ENCODE results near the gene KRTAP5-10.
A peak's percentile ranks its signal among the peaks of the same experiment; 100 is the strongest.
"Not testable (repeated sequence)": the region's sequence is repeated elsewhere in the genome, so short reads cannot be mapped to it uniquely, and the experiment has no call there.

The KRTAP5-10 gene

GRCh38 chr11:71558996-71559395, 6.4 kb upstream of the KRTAP5-10 start:
- TF ChIP-seq, protein P1, sequence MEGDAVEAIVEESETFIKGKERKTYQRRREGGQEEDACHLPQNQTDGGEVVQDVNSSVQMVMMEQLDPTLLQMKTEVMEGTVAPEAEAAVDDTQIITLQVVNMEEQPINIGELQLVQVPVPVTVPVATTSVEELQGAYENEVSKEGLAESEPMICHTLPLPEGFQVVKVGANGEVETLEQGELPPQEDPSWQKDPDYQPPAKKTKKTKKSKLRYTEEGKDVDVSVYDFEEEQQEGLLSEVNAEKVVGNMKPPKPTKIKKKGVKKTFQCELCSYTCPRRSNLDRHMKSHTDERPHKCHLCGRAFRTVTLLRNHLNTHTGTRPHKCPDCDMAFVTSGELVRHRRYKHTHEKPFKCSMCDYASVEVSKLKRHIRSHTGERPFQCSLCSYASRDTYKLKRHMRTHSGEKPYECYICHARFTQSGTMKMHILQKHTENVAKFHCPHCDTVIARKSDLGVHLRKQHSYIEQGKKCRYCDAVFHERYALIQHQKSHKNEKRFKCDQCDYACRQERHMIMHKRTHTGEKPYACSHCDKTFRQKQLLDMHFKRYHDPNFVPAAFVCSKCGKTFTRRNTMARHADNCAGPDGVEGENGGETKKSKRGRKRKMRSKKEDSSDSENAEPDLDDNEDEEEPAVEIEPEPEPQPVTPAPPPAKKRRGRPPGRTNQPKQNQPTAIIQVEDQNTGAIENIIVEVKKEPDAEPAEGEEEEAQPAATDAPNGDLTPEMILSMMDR (conservative IDR thresholded peaks at IDR 0.05): no peak
- no peak for TF ChIP-seq ZFX (IDR thresholded peaks at IDR 0.05)

DNA sequence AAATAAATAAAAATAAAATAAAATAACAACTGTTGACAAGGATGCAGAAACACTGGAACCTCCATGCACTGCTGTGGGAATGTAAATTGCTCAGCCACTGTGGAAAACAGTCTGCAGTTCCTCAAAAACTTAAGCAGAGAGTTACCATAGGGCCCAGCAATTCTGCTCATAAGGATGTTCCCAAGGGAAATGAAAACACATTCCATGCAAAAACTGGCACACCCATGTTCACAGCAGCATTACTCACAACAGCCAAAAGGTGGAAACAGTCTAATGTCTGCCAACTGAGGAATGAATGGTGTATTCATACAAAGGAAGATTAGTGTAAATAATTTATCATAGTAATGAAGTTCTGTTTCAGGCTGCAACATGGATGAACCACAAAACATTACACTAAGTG, 3.2 kb upstream of the KRTAP5-10 start:
- TF ChIP-seq, protein P1 (conservative IDR thresholded peaks at IDR 0.05): no peak
- no peak for TF ChIP-seq ZFX (IDR thresholded peaks at IDR 0.05)
- H3K27ac ChIP-seq: no peak overlapping the region

More at GRCh38 chr11:71558996-71559395, 6.4 kb upstream of the KRTAP5-10 start:
- no peak overlapping the region for H3K27ac ChIP-seq

DNA sequence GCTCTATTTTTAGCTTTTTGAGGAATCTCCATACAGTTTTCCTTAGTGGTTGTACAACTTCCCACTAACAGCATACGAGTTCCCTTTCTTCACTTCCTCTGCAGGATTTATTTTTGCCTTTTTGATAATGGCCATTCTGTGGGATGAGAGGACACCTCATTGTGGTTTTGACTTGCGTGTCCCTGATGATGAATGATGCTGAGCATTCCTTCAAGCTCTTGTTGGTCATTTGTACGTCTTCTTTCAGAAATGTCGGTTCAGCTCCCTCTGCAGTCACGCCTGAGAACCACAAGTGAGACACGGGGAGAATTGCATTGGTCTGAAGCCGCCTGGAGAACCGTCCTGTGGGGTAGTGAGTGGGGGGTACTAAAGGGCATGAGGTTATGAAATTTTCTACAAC, 2.0 kb upstream of the KRTAP5-10 start:
- no peak overlapping the region for H3K27ac ChIP-seq

GRCh38 chr11:71564430-71564829, 933 bp upstream of the KRTAP5-10 start:
- no peak overlapping the region for H3K27ac ChIP-seq
- TF ChIP-seq, protein P1 (conservative IDR thresholded peaks at IDR 0.05): no peak
- TF ChIP-seq ZFX (IDR thresholded peaks at IDR 0.05): no peak

More for the DNA sequence above, 2.0 kb upstream of the KRTAP5-10 start:
- TF ChIP-seq ZFX (IDR thresholded peaks at IDR 0.05): no peak
- TF ChIP-seq, protein P1 (conservative IDR thresholded peaks at IDR 0.05): peak; percentile 69

DNA sequence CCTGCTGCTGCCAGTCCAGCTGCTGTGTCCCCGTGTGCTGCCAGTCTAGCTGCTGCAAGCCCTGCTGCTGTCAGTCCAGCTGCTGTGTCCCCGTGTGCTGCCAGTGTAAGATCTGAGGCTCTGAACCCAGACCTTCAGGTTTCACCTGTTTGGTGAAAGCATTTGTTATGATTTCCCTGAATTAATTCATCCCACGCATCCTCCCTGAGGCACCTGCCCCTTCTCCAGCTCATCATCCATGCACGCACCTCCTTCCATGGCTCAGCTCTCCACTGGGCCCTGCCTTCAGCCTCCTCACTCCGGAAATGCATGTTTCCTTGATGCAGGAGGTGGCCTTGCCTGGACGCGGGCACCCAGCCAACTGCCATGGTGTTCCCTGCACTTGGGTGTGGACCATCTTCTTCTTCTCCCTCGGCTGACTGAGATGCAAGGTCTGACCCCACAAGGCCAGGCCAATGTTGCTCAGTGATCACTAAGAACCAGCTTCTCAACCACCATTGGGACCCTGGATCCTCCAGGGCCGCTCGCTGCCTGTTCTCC, 788 bp downstream of the KRTAP5-10 start:
- no peak overlapping the region for H3K27ac ChIP-seq
- TF ChIP-seq, protein P1 (conservative IDR thresholded peaks at IDR 0.05): no peak
- no peak for TF ChIP-seq ZFX (IDR thresholded peaks at IDR 0.05)

- H3K27ac ChIP-seq: not testable (repeated sequence)
These were observed 1.6 kb downstream of the KRTAP5-10 start for GRCh38 chr11:71566626-71567599.

DNA sequence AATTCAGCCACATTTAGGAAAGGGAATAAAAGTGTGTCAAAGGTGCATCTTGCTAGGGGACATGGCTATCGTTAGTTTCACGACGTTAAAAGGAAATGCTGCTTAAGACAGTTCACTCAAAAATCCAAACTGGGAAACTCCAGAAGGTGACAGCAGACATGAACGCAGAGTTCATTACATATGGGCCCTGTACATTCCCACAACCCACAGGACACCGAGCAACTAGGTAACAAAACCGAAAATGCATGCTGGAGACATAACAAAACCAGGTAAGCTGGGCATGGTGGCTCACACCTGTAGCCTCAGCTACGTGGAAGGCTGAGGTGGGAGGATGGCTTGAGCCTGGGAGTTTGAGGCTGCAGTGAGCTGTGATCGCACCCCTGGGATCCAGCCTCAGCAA, 2.3 kb downstream of the KRTAP5-10 start:
- not testable (repeated sequence) for H3K27ac ChIP-seq

GRCh38 chr11:71568704-71569349, 3.5 kb downstream of the KRTAP5-10 start:
- TF ChIP-seq ZFX (IDR thresholded peaks at IDR 0.05): no peak
- TF ChIP-seq, protein P1 (conservative IDR thresholded peaks at IDR 0.05): no peak
- no peak overlapping the region for H3K27ac ChIP-seq

DNA sequence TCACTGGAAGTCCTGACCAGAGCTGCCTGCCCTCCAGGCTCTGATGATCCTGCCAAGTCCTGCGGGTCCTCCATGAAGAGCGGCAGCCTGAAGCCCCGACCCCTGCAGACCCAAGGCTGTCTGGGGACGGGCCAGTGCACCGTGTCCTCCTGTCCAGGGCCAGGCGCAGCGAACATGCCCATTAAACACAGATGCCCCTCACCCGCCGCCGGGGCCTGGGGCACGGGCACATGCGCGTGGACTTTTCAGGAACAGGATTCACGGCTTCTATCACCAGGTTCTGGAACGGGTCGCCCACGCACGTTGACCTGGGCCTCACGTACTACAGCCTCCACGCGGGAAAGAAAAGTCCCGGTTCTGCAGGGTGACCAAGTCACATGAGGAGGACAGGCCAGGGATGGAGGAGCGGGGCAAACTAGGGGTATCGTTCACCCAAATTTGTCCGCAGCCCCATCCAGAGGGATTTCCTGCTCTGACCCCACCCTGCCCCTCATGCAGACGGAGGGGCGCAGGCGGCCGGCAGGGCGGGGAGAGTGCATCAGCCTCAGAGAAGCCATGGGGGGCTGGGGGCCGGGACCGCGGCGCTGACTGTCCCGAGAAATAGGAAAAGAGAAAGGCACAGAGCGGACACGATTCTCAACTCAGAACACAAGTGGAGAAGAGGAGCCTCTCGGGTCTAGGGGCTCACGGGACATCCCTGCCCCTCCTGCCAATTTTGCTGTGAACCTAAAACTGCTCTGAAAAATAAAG, 5.9 kb downstream of the KRTAP5-10 start:
- not testable (repeated sequence) for H3K27ac ChIP-seq

All from C4-2B (cell line).